ENCODE results near the gene AFDN. TPM values are rescaled to one million over a fixed set of nuclear protein-coding genes. Genes with fewer than 3 reads are reported as not detected.

The AFDN gene
- total RNA-seq, 1 experiment from 2014 or later = 226 TPM

DNA sequence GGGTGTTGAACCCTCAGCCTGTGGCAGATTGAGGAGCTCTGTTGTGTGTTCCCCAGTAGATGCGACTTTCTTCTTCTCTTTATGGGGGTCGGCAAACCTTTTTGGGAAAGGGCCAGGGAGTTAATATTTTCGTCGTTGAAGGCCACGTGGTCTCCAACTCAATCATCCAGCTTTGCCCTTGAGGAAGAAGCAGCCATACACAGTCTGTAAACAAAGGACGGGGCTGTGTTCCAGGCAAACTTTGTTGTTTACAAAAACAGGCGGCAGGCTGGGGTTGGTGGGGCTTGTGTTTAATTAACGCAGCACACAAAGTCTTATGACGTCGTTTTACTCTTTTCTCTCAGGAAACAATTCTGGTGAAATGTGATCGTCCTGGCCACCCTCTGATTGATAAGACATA, 190.9 kb downstream of the AFDN start:
- no peak for TF ChIP-seq CTCF (IDR thresholded peaks at IDR 0.05; ENCODE audit: unreplicated experiment)
- Mint-ChIP-seq H3K4me1 (ENCODE audit: low read depth, unreplicated experiment) (no peaks in the 10 kb centered on the region), H3K36me3 (ENCODE audit: insufficient read depth, unreplicated experiment) (peaks cover 5% of the 10 kb centered on the region), H3K9me3 (ENCODE audit: low read depth, unreplicated experiment) (peaks cover 3% of the 10 kb centered on the region), H3K27me3 (ENCODE audit: unreplicated experiment) (peaks cover 88% of the 10 kb centered on the region), H3K27ac (ENCODE audit: unreplicated experiment) (no peak overlapping the region), H3K4me3 (ENCODE audit: low read depth, unreplicated experiment) (no peak overlapping the region)
- DNase-seq = no peak
- CTCF ChIA-PET = no interaction called here
- BruUV-seq (replicated peaks) = no TSS peak
- intact Hi-C loops (cut with micrococcal nuclease; ENCODE audit: unreplicated experiment) = no loop called here

DNA sequence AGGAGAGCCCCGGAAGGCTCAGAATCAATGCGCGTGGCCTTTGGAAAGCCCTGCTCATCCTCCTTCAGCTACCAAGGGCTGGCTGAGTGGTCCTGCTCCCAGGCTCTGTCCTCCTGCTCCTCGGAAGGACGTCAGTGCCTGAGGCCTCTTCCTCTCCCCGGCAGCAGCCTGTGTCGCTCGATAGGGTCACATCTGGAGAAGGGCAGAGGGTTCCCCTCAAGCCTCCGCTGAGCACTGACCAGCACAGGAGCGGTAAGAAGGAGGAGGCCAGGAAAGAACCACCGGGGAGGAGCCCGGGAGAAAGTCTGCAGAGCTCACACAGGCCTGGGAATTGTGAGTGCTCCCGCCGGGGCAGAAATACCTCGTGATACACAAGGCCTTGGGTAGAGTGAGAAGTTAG, 192.0 kb downstream of the AFDN start:
- CTCF ChIA-PET = no interaction called here
- no TSS peak for BruUV-seq (replicated peaks)
- Mint-ChIP-seq H3K4me3 (ENCODE audit: low read depth, unreplicated experiment) (no peak overlapping the region), H3K9me3 (ENCODE audit: low read depth, unreplicated experiment) (peaks cover 3% of the 10 kb centered on the region), H3K27me3 (ENCODE audit: unreplicated experiment) (peaks cover 82% of the 10 kb centered on the region), H3K27ac (ENCODE audit: unreplicated experiment) (no peak overlapping the region), H3K4me1 (ENCODE audit: low read depth, unreplicated experiment) (no peaks in the 10 kb centered on the region), H3K36me3 (ENCODE audit: insufficient read depth, unreplicated experiment) (peaks cover 3% of the 10 kb centered on the region)
- DNase-seq = no peak
- no peak for TF ChIP-seq CTCF (IDR thresholded peaks at IDR 0.05; ENCODE audit: unreplicated experiment)
- intact Hi-C loops (cut with micrococcal nuclease; ENCODE audit: unreplicated experiment) = no loop called here

DNA sequence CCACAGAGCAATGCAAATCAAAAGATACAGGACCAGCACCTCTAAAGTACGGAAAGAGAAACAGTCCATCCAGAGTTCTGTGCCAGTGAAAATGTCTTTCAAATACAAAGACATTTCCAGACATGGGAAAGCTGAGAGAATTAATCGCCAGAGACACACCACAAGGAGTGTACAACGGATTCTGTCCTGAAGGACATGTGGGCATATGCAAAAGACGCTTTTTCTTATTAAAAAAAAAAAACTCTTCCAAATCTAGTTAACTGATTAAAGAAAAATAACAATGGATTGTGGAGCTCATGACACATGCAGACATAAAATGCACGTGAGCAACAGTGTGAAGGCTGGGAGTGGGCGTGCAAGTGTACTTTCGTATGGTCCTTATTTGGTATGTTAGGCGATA, 193.5 kb downstream of the AFDN start:
- Mint-ChIP-seq H3K9me3 (ENCODE audit: low read depth, unreplicated experiment) (peaks cover 3% of the 10 kb centered on the region), H3K27ac (ENCODE audit: unreplicated experiment) (no peak overlapping the region), H3K4me3 (ENCODE audit: low read depth, unreplicated experiment) (no peak overlapping the region), H3K4me1 (ENCODE audit: low read depth, unreplicated experiment) (peaks cover 10% of the 10 kb centered on the region), H3K27me3 (ENCODE audit: unreplicated experiment) (peaks cover 68% of the 10 kb centered on the region), H3K36me3 (ENCODE audit: insufficient read depth, unreplicated experiment) (peaks cover 10% of the 10 kb centered on the region)
- intact Hi-C loops (cut with micrococcal nuclease; ENCODE audit: unreplicated experiment) = no loop called here
- CTCF ChIA-PET = no interaction called here
- no peak for DNase-seq
- BruUV-seq (replicated peaks) = no TSS peak
- no peak for TF ChIP-seq CTCF (IDR thresholded peaks at IDR 0.05; ENCODE audit: unreplicated experiment)

DNA sequence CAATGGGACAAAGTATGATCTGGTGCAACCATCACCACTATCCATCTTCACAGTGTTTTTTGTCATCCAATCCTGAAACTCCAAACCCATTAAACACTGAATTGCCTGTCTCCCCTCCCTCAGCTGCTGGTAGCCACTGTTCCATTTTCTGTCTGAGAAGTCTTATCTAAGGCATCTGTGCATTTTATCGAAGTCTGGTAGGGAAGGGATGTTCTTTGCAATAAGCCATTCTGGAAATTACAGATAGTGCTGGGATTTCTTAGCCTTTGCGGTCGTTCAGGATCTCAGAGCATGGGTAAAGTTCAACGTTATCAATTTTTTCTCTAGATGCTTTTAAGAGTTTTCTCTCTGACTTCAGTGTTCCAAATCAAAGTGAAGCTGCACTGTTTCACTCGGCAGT, 194.9 kb downstream of the AFDN start:
- BruUV-seq (replicated peaks) = no TSS peak
- H3K9me3 Mint-ChIP-seq (ENCODE audit: low read depth, unreplicated experiment) = peaks cover 3% of the 10 kb centered on the region
- peaks cover 10% of the 10 kb centered on the region for H3K36me3 Mint-ChIP-seq (ENCODE audit: insufficient read depth, unreplicated experiment)
- no peak overlapping the region for H3K27ac Mint-ChIP-seq (ENCODE audit: unreplicated experiment)
- CTCF ChIA-PET = no interaction called here
- DNase-seq = no peak
- intact Hi-C loops (cut with micrococcal nuclease; ENCODE audit: unreplicated experiment) = no loop called here
- TF ChIP-seq CTCF (IDR thresholded peaks at IDR 0.05; ENCODE audit: unreplicated experiment) = no peak
- peaks cover 10% of the 10 kb centered on the region for H3K4me1 Mint-ChIP-seq (ENCODE audit: low read depth, unreplicated experiment)
- H3K4me3 Mint-ChIP-seq (ENCODE audit: low read depth, unreplicated experiment) = no peak overlapping the region
- H3K27me3 Mint-ChIP-seq (ENCODE audit: unreplicated experiment) = peaks cover 54% of the 10 kb centered on the region

Other genes with a start within 250 kb of the AFDN start
- not detected in 2 replicates for gene KIF25, start 170.8 kb downstream of the AFDN start, total RNA-seq (2022)